Umbilical cord (tissue), 2 donors: ENCODE measurements around the gene ADARB1. TPM values are rescaled to one million over a fixed set of nuclear protein-coding genes. Genes with fewer than 3 reads are reported as not detected.

ENCODE experiments used
- DNase-seq: peaks from one replicate; pipeline ENCODE4 v3.0.0-alpha.2; 2015; ENCODE audit warnings: low spot score
- total RNA-seq: library from RNA; depleted of rRNA; stranded (reverse); fragments of >200 nt; gene quantifications from one replicate; pipeline ENCODE4 v1.2.3, GENCODE V29; 2014; ENCODE audit warnings: low replicate concordance; ENCODE audit not compliant: insufficient read depth

The ADARB1 gene
- total RNA-seq, 1 donor from 2014 or later, result 108 TPM

DNA sequence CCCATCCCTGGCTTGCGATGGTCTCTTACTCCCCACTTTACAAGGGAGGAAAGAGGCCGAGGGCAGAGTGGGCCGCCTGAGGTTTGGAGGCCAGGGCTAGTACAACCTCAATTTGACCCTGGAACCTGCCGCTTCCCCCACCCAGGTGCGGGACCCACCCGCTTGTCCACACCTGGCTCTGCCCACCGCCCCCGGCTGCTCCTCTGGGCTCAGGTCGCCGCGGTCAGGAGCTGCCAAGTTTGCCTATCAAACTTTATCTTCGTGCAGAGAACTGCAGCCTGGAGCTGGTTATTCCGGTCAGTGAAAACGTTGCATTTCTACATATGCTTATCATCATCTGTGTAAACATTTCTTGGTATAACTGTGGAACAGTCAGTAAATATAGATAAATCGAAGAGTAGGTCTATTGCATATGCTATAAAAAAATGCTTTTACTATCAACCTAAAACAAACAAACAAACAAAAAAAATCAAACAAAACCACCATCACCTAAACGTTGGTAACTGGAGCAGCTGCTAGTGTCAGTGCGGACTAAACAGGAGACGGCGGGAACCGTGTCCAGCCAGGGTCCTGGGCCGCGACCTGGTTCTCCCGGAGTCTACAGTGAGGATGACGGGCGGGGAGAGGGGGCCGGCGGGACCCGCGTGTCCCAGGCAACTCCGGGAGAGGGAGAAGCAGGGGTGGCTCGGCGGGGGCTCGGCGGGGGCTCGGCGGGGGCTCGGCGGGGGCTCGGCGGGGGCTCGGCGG lies 906 bp upstream of the ADARB1 start:
- peak; percentile 40 for DNase-seq

DNA sequence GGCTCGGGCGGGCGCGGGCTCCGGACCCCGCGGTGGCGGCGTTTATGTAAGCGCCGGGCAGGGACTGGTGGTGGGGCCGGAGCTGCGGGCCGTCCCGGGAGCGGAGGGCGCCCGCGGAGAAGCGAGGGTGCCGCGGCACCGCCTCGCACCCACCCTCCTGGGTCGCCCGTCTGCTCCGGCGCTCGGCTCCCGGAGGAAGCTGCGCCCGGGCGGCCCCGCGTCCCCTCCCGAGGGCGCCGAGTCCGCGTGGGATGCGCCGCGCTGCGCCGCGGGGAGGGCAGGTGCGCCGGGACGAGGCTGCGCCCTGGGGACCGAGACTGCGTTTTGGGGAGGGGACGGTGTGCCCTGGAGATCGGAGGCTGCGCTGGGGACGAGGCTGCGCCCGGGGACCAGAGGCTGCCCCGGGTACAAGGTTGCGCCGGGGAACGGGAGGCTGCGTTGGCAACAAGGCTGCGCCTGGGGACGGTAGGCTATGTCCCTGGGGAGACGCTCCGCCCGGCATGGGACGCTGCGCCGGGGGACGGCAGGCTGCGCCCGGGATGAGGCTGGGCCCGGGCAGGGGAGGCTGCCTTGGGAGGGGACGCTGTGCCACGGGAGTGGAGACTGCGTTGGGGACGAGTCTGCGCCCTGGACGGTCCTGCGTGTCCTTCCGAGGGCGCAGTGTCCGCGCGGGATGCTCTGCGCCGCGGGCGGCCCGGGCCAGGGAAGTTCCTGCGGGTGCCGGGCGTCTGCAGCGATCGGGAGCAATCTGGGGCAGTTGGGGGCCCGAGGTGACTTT lies 627 bp downstream of the ADARB1 start:
- DNase-seq, result peak; percentile 33

DNA sequence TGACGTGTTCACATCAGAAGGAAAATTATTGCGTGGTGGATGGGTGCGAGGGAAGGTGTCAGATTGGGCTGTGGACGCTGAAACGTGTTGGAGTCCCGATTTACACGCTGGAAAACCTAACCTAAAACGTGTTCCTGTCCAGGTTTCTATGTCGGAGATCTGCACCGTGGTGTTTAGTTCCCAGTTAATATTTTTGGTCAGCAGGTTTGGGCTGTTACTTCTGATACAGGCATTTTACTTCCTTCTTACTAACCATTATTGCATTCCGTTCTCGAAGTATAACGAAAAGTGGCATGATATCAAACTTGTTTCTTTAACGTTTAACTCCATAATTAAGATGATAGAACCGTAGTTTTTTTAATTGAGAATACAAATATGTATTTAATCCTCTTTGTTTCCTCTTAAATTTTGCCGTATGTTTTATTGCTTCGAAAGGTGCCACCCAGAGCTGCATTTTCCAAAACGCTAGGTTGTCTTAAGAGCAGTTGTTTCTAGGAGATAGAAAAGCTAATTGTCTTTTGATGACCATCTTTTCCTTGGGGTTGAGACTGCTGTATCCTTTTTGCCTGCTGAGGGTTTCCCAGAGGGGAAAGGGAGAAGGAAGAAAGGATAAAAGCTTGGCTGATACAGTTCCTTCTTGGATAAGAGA lies 1.3 kb downstream of the ADARB1 start:
- no peak for DNase-seq

DNA sequence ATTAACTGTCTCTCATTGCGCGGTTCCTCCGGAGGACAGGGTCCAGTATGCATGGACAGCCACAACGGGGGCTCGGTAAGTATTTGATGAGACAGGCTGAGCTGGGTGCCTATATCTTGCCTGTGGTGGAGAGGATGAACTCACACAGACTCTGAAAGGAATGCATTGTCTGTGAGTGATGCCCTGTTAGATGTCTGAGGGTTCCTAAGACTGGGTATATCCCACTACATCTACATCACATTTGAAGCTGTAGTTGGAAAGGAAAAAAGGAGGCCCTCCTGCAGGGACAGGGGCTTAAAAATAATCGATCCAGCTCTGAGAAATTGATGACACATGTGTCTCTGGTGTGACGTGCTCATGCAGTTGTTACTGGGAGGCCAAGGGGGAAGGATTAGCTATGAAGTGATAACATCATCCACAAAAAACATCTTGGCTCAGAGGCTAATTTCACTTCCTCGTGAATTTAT lies 1.9 kb downstream of the ADARB1 start:
- DNase-seq, result peak; percentile 55

DNA sequence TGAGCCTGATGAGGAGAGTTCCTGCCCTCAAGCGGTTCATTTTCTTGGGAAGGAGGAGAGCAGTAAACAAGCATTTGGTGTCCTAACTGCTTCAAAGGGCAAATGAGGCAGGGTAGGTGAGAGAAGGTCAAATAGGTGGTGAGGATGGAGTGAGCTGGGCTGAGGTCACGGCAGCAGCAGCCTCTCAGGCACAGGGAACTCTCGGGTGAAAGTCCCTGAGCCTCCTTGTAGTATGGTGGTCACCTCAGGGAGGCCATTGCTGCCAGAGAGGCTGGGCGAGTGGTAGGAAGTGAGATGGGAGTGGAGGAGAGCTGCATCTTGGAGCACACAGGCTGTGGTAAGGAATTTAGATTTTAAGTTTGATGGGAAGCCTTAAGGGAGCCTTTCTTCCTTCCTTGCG lies 4.0 kb downstream of the ADARB1 start:
- no peak for DNase-seq

DNA sequence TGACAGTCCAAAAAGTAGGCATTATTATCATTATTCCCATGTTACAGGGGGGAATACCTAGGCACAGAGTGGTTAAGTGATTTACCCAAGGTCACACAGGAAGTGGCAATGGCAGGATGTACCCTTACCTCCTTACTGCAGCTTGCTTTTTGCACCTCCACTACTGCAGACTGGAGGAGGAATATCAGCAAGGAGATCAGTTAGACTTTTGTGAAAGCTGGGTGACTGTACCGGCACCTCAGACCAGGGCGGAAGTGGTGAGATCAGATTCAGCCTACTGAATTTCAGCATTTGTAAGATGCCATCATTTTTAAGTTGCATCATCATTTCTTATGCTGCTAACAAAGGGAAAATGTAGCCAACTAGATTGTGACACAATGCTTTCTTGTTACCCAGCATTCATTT lies 4.5 kb downstream of the ADARB1 start:
- no peak for DNase-seq

DNA sequence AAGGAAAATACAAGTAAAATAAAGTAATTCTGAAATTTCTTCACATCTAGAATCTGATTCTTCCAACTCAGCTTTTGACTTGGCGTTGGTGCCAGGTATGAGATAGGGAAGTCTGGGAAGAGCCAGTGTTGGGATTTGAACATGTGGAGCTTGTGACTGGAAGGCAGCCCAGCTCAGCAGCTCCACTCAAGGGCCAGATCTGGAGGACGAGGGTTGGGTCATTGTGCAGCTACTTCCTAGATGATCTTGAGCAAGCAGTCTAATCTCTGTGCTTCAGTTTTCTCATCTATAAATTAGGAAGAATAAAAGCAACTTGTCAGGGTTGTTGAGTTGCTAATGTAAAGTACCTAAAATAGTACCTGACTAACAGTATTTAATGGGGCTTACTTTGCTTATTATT lies 5.0 kb downstream of the ADARB1 start:
- DNase-seq, result no peak

DNA sequence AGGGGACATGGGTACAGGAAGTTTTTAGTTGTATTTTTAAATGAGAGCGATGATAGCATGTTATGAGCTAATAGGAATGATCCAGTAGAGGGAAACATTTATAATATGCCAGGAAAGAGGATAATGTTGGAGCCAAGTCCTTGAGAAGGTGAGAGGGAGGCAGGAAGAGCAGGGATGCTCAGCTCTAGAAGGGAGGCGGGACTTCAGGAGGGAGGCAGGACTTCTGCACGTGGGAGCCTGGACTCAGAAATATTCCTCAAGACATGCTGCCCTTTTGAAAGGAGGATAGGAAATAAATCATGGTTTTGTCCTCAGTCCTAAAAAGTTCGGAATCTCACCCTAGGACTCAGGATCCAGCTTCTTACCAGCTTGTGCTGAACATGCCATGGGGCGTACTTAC lies 5.9 kb downstream of the ADARB1 start:
- DNase-seq, result no peak

DNA sequence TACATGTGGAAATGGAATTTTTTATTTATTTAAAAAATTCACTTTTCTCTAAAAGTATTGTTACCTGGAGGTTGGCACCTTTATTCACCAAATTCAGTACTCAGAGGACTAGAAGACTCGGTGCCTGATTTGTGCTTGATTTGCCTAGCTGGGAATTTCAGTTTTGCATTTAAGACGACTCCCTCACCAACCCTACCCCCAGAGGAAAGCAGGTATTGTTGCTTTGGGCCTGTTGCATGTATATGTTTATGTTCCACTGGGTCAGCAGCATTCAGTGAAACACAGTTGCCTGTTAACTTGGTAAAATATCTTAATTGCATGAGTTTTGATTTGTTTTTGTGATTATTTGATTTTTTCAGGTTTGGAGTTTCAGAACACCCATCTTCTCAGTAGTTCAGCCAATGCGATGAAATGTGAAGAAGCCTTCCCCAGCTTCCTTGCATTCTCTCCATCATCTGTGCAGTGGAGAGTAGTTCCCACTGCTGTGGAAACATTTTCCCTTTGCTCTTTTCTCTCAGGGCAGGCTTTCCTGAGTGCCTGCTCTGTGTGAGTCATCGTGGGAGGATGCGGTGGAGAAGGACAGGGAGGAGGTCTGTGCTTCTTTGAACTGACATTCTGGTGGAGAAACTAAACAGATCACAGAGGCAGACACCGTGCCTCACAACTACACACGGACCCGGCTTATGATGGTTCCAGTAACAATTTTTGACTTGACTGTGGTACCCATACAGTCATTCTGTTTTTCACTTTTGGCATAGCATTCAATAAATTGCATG lies 6.4 kb downstream of the ADARB1 start:
- peak; percentile 97 for DNase-seq

DNA sequence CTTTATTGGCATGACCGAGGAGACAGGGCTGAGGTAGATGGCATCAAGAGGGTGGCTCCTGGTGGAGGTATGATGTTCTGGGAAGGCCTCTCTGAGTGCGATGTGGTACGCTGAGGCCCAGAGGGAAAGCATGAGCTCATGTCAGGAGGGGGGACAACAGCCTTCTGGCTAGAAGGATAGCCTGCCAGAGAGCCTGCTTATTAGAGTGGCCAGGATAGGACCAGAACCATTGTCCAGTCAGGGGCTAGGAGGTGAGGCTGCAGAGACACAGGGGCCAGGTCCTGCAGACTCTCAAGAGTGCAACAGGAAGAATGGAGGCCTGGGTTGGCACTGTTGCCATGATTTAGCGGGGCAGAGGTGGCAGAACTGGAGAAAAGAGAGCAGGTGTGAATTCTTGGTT lies 7.3 kb downstream of the ADARB1 start:
- no peak for DNase-seq

DNA sequence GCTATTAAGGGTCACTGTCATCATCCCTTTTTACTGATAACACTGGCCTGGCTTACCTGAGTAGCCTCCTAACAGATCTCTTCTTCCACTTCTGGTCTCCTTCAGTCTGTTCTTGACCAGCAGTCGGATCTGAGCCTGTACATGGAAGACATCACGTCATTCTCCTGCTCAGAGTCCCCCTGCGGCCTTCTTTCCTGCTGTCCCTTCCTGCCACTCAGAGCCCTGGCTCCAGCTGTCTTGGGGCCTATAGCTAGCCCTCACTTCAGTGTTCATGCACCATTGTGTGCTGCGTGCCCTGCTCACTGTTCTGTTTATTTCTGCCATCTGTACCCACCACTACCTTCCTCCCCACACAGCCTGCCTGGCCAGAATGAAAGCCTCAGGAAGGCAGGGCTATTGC lies 8.4 kb downstream of the ADARB1 start:
- no peak for DNase-seq

DNA sequence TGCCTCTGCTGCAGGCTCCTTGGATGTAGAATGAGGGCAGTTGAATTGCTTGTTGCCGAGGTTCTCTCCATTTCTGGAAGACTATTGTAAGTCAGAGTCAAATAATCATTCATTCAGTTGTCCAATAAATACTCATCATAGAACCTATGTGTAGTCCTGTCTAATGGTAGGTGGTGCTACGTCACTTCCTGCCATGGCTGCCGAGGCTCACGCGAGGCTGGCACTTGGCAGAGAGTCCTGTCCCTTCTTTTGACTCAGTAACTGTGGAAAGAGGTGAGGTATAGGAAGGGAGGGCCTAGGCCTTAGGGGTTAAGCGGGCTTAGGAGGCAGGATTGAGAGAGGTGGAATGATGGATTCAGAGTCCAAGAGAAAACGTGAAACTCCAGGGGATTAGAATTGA lies 9.7 kb downstream of the ADARB1 start:
- DNase-seq, result no peak

DNA sequence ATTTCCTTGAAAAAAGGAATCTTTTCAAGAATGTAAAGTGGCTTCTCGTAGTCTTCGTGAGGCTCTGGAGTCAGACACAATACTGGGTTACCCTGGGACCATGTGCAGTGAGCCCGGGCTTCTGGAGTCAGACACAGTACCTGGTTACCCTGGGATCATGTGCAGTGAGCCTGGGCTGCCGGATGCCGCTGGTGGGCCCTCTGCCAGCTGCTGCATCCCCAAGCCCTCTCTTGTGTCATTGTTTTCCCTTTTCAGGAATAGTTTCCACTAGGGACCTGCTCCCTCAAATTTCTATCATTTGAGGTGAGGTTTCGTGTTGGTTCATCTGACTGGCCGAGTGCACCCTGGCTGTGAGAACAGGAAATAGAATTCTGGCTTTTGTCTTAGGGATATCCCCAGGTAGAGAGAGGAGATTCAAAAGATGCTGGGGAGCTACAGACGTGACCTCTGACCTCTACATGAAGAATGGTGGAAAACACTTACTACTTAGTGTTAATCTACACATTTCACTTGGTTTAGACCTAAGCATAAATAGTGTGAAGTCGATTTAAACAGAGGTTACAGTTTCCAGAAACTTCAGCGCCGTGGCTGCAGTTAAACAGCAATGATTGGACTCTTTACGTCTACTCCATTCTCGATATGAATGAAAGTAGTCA lies 10.6 kb downstream of the ADARB1 start:
- DNase-seq, result no peak

DNA sequence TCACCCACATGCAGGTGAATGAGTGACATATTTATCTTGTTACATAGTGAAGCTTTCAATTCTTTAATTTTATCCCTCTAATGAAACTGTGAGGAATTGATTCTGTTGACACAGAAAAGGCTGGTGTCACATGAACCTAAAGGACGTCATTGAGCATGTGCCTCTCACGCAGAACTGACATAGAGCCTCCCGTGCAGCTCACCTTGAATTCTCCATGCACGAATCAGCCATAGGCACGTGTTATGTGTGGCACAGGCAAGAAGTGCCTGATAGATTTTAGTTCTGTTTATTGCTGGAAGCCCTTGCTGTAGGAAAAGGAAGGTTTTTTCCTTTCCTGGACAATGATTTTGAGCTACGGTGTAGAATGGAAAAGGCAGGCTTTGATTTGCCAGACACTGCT lies 11.3 kb downstream of the ADARB1 start:
- DNase-seq, result no peak

DNA sequence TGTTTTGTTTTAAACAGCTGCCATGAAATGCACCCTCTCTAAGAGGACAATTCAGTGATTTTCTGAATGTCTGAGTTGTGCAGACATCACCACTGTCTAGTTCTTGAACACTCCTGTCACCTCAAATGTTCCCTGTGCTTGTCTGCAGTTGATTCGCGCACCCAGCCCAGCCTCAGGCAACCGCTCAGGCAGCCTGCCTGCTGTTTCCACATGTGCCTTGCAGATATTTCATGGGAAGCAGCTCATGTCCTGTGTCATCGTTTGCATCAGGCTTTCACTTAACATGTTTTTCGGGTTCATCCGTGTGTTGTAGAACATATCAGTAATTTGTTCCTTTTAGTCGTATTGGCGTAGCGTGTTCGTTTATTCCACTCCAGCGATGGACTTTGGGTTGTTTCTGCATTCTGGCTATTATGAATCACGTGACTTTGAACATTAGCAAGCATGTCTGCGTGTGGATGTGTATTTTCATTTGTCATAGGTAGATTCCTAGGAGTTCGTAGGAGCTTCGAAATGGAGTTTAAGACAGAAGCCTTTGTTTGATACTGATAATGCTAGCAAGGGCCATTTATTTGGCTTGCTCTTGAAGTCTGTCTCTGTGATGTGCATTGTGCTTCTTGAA lies 12.1 kb downstream of the ADARB1 start:
- DNase-seq, result no peak

DNA sequence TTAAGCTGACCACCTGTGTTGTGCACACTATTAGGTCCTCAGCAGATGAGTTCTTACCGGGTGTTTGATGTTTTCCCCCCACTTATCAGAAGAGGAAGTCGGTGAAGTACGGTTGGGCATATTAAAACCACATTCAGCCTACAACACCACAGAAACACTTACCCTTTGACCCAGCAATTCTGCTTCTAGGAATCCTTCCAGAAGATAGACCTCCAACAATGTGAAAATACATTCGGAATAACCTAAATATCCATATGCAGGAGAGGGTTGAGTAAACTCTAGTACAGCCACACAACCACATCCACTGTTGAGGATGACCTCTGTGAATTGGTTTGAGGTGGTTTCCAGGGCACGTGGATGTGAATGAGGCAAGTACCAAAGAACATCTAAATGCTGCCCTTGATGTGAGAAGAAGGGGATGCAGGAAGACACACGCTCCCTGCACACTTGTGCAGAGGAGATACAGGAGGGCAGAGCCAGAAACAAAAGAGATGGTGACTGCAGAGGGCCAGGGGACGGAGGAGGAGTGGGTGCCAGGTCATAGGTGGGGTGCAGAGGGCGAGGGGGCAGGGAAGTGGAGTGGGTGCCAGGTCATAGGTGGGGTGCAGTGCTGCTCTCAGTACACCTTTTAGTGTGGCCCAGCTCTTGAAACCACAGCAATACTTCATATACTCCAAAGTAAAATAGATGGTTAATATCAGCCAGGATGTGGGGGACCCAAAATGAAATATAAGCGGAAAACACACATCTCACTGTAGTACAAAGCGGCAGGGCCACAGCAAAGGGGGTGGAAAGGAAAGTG lies 12.8 kb downstream of the ADARB1 start:
- DNase-seq, result no peak

DNA sequence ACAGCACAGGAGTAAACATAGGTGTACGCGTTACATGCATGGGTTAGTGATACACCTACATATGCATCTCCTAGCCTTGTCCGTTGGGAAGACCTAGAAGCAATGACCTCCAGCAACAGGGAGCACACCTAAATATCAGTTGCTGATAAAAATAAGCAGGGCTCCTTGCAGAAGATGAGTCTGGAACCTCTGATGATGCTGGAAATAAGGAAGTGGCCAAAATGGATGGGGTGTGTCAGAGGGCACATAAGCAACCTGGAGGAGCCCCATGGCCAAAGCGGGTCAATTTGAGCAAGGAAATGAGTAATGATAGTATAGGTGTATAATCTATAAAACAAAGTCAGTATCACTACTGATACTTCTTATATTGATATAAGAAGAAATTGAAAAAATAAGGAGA lies 13.7 kb downstream of the ADARB1 start:
- no peak for DNase-seq

DNA sequence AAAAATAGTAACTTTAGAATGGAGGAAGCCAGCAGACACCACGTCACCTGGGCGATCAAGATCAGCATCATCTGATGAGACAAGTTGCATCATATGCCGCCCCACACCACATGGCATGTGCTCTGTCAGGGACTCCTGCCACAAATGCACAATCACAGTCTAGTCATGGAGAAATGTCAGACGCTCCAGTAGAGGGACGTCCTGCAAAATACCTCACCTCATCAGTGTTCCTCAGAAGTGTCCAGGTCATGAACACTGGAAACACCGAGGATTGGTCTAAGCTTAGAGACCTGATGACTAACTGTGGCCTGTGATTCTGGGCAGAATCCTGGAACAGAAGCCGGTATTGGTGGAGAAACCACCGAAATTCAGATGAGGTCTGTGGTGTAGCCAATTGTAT lies 14.3 kb downstream of the ADARB1 start:
- DNase-seq, result no peak

DNA sequence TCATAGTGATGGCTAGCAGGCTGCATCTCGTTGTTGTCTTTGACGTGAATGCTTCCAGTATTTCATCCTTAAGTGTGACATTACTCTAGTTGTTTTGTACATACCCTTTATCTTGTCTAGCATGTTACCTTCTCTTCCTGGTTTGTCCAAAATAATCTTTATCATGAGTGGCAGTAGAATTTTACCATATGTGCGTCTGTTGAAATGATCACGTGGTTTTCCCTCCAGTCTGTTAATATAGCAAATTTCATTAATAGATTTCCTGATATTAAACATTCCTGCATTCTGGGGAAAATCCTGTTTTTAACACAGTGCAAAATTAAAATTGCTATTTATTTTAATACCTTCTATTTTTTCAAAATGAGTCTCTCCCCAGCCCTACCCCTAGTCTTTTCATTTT lies 15.6 kb downstream of the ADARB1 start:
- no peak for DNase-seq

DNA sequence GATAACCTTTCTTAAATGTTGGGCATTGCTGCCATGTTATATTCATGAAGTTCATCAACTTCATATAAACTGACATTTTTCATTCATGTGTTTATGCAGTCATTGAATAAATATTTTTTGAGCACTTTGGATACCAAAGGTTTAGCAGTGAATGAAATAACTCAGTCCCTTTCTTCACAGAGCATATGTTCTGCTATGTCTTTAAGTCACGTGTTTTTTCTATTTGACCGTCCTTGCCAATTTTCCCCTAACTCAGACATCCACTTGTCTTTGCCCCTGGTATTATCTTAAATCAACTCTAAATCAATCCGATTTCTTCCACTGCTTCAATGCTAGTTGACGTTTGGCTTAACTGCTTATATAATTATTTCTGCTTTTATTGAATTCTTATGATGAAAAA lies 16.6 kb downstream of the ADARB1 start:
- DNase-seq, result no peak
